ENCODE data around the gene FGFBP3.

The FGFBP3 gene

GRCh38 chr10:91909117-91909677 lies at the start of gene FGFBP3:
FGFBP3 (minus strand) TSS chr10:91909486; CDS start chr10:91908969, 517 bp downstream.
- Histone ChIP-seq H3K36me3 (ENCODE audit: insufficient read depth, low read length) (no peaks in the 10 kb centered on the region), H3K9ac (ENCODE audit: low read depth, low read length) (peak within 1 kb of the TSS; percentile 90), H3K9me3 (ENCODE audit: control insufficient read depth, insufficient read depth, low read length) (no peaks in the 10 kb centered on the region)

GRCh38 chr10:91957091-91957490 lies 47.8 kb upstream of the FGFBP3 start:
- Histone ChIP-seq H3K9ac (ENCODE audit: low read depth, low read length) (no peak overlapping the region), H3K9me3 (ENCODE audit: control insufficient read depth, insufficient read depth, low read length) (no peaks in the 10 kb centered on the region), H3K4me1 (ENCODE audit: insufficient read depth, low read length) (peaks cover 11% of the 10 kb centered on the region), H3K36me3 (ENCODE audit: insufficient read depth, low read length) (peaks cover 23% of the 10 kb centered on the region)

More at GRCh38 chr10:91909117-91909677, at the start of gene FGFBP3:
- no peaks in the 10 kb centered on the region; the same call in 1 of the 2 replicates for H3K4me1 ChIP-seq (ENCODE audit: insufficient read depth, low read length)

GRCh38 chr10:91955114-91955513 lies 45.8 kb upstream of the FGFBP3 start:
- no peak overlapping the region for H3K9ac ChIP-seq (ENCODE audit: low read depth, low read length)
- H3K9me3 ChIP-seq (ENCODE audit: control insufficient read depth, insufficient read depth, low read length), result no peaks in the 10 kb centered on the region
- H3K4me1 ChIP-seq (ENCODE audit: insufficient read depth, low read length), result peaks cover 11% of the 10 kb centered on the region
- H3K36me3 ChIP-seq (ENCODE audit: insufficient read depth, low read length), result peaks cover 21% of the 10 kb centered on the region

- Histone ChIP-seq H3K36me3 (ENCODE audit: insufficient read depth, low read length) (peaks cover 13% of the 10 kb centered on the region), H3K4me1 (ENCODE audit: insufficient read depth, low read length) (peaks cover 11% of the 10 kb centered on the region), H3K9ac (ENCODE audit: low read depth, low read length) (no peak overlapping the region), H3K9me3 (ENCODE audit: control insufficient read depth, insufficient read depth, low read length) (no peaks in the 10 kb centered on the region)
These were observed 44.4 kb upstream of the FGFBP3 start for GRCh38 chr10:91953600-91954160.

- H3K9ac ChIP-seq (ENCODE audit: low read depth, low read length), result no peak overlapping the region
- no peaks in the 10 kb centered on the region for H3K4me1 ChIP-seq (ENCODE audit: insufficient read depth, low read length)
- H3K9me3 ChIP-seq (ENCODE audit: control insufficient read depth, insufficient read depth, low read length), result no peaks in the 10 kb centered on the region
- H3K36me3 ChIP-seq (ENCODE audit: insufficient read depth, low read length), result no peaks in the 10 kb centered on the region
These were observed 35.8 kb upstream of the FGFBP3 start for GRCh38 chr10:91944880-91945630.

GRCh38 chr10:91941426-91941825 lies 32.1 kb upstream of the FGFBP3 start:
- Histone ChIP-seq H3K9ac (ENCODE audit: low read depth, low read length) (no peak overlapping the region), H3K4me1 (ENCODE audit: insufficient read depth, low read length) (no peaks in the 10 kb centered on the region), H3K9me3 (ENCODE audit: control insufficient read depth, insufficient read depth, low read length) (no peaks in the 10 kb centered on the region), H3K36me3 (ENCODE audit: insufficient read depth, low read length) (peaks cover 4% of the 10 kb centered on the region; the same call in 1 of the 2 replicates)

- Histone ChIP-seq H3K4me1 (ENCODE audit: insufficient read depth, low read length) (no peaks in the 10 kb centered on the region), H3K9ac (ENCODE audit: low read depth, low read length) (no peak overlapping the region), H3K36me3 (ENCODE audit: insufficient read depth, low read length) (peaks cover 9% of the 10 kb centered on the region; the same call in 1 of the 2 replicates), H3K9me3 (ENCODE audit: control insufficient read depth, insufficient read depth, low read length) (no peaks in the 10 kb centered on the region)
These were observed 30.4 kb upstream of the FGFBP3 start for GRCh38 chr10:91939653-91940052.

- H3K36me3 ChIP-seq (ENCODE audit: insufficient read depth, low read length), result peaks cover 9% of the 10 kb centered on the region; the same call in 1 of the 2 replicates
- H3K9ac ChIP-seq (ENCODE audit: low read depth, low read length), result no peak overlapping the region
- no peaks in the 10 kb centered on the region for H3K9me3 ChIP-seq (ENCODE audit: control insufficient read depth, insufficient read depth, low read length)
These were observed 26.6 kb upstream of the FGFBP3 start for GRCh38 chr10:91935886-91936285.

GRCh38 chr10:91932737-91933136 lies 23.5 kb upstream of the FGFBP3 start:
- H3K9ac ChIP-seq (ENCODE audit: low read depth, low read length), result no peak overlapping the region
- no peaks in the 10 kb centered on the region for H3K9me3 ChIP-seq (ENCODE audit: control insufficient read depth, insufficient read depth, low read length)
- peaks cover 6% of the 10 kb centered on the region; the same call in 1 of the 2 replicates for H3K36me3 ChIP-seq (ENCODE audit: insufficient read depth, low read length)
- no peaks in the 10 kb centered on the region for H3K4me1 ChIP-seq (ENCODE audit: insufficient read depth, low read length)

More at GRCh38 chr10:91935886-91936285, 26.6 kb upstream of the FGFBP3 start:
- no peaks in the 10 kb centered on the region for H3K4me1 ChIP-seq (ENCODE audit: insufficient read depth, low read length)

GRCh38 chr10:91931526-91932190 lies 22.4 kb upstream of the FGFBP3 start:
- Histone ChIP-seq H3K9me3 (ENCODE audit: control insufficient read depth, insufficient read depth, low read length) (no peaks in the 10 kb centered on the region), H3K9ac (ENCODE audit: low read depth, low read length) (no peak overlapping the region), H3K36me3 (ENCODE audit: insufficient read depth, low read length) (peaks cover 6% of the 10 kb centered on the region; the same call in 1 of the 2 replicates), H3K4me1 (ENCODE audit: insufficient read depth, low read length) (no peaks in the 10 kb centered on the region)

- no peaks in the 10 kb centered on the region for H3K9me3 ChIP-seq (ENCODE audit: control insufficient read depth, insufficient read depth, low read length)
- H3K4me1 ChIP-seq (ENCODE audit: insufficient read depth, low read length), result no peaks in the 10 kb centered on the region
- no peak overlapping the region for H3K9ac ChIP-seq (ENCODE audit: low read depth, low read length)
- H3K36me3 ChIP-seq (ENCODE audit: insufficient read depth, low read length), result peaks cover under 1% of the 10 kb centered on the region; the same call in 1 of the 2 replicates
These were observed 21.7 kb upstream of the FGFBP3 start for GRCh38 chr10:91930939-91931338.

GRCh38 chr10:91925022-91925320 lies 15.7 kb upstream of the FGFBP3 start:
- H3K9me3 ChIP-seq (ENCODE audit: control insufficient read depth, insufficient read depth, low read length), result no peaks in the 10 kb centered on the region
- peak overlapping the region; percentile 96; the same call in 1 of the 2 replicates for H3K9ac ChIP-seq (ENCODE audit: low read depth, low read length)
- H3K36me3 ChIP-seq (ENCODE audit: insufficient read depth, low read length), result no peaks in the 10 kb centered on the region
- H3K4me1 ChIP-seq (ENCODE audit: insufficient read depth, low read length), result no peaks in the 10 kb centered on the region

GRCh38 chr10:91924212-91925021 lies 15.1 kb upstream of the FGFBP3 start:
- H3K9me3 ChIP-seq (ENCODE audit: control insufficient read depth, insufficient read depth, low read length), result peaks cover 2% of the 10 kb centered on the region; the same call in 1 of the 2 replicates
- H3K36me3 ChIP-seq (ENCODE audit: insufficient read depth, low read length), result no peaks in the 10 kb centered on the region
- H3K9ac ChIP-seq (ENCODE audit: low read depth, low read length), result peak overlapping the region; percentile 96
- H3K4me1 ChIP-seq (ENCODE audit: insufficient read depth, low read length), result no peaks in the 10 kb centered on the region
